K562 (cell line): ENCODE data around the gene DOCK7.

Experiments
- ZBTB1 ChIP-seq: sonication (generic); formaldehyde crosslinking; IDR thresholded peaks from 2 replicates; pipeline ENCODE4 v1.8.1; 2023; ENCODE audit warnings: missing genetic modification reagents, low read depth, mild to moderate bottlenecking, borderline replicate concordance
- ZNF140 ChIP-seq: fragments of 250-450 bp; sonication (Bioruptor Pico); IDR thresholded peaks from 2 replicates; pipeline ENCODE4 v1.8.0; 2021; ENCODE audit warnings: moderate library complexity, mild to moderate bottlenecking, inconsistent platforms
- ZNF639 ChIP-seq, 2 experiments: fragments of 200-800 bp in 1 of 2; sonication (Bioruptor generic) in 1 of 2; sonication (generic) in 1 of 2; formaldehyde crosslinking in 1 of 2; IDR thresholded peaks in 1 of 2; conservative IDR thresholded peaks in 1 of 2; 2 replicates each; pipeline versions ENCODE4 v1.5.0 to v1.6.1; 2016 to 2020; ENCODE audit warnings: missing compliant biosample characterization in 1 of 2, missing genetic modification characterization in 1 of 2, missing genetic modification reagents in 1 of 2
- TF ChIP-seq, protein P1 (sequence below), 3 experiments: IDR thresholded peaks in 2 of 3; conservative IDR thresholded peaks in 1 of 3; 2 replicates each; pipeline ENCODE4 v1.5.1; 2011 to 2012; ENCODE audit warnings: low read length in 3 of 3, mild to moderate bottlenecking in 3 of 3, control low read depth in 2 of 3, improper control_type of control experiment in 1 of 3, inconsistent platforms in 1 of 3, low read depth in 1 of 3, mixed read lengths in 1 of 3, moderate library complexity in 1 of 3; ENCODE audit not compliant: insufficient read depth in 2 of 3

DNA sequence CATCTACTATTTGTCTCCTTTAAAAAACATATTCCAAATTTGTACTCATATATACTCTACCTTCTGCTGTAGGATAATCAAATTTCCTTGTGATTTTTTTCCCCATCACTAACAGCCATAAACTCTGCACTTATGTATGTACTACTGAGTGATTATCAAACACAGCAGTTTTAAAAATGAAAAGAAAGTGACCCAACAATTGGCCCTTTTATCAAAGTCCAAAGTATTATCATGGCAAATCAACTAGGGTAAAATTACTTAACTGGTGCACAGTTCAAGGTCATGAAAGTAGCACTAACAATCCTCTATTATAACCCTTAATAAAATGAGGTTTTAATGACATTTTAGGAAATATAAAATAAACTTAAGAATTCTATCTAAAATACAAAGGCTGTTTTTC lies 79.3 kb downstream of the DOCK7 start:
- TF ChIP-seq ZNF639 (CRISPR knock-in tag; conservative IDR thresholded peaks at IDR 0.05 in 1 of 2, IDR thresholded peaks at IDR 0.05 in 1 of 2) (no peak), ZNF140 (CRISPR knock-in tag) (no peak), ZBTB1 (CRISPR knock-in tag) (no peak)
- TF ChIP-seq, protein P1, sequence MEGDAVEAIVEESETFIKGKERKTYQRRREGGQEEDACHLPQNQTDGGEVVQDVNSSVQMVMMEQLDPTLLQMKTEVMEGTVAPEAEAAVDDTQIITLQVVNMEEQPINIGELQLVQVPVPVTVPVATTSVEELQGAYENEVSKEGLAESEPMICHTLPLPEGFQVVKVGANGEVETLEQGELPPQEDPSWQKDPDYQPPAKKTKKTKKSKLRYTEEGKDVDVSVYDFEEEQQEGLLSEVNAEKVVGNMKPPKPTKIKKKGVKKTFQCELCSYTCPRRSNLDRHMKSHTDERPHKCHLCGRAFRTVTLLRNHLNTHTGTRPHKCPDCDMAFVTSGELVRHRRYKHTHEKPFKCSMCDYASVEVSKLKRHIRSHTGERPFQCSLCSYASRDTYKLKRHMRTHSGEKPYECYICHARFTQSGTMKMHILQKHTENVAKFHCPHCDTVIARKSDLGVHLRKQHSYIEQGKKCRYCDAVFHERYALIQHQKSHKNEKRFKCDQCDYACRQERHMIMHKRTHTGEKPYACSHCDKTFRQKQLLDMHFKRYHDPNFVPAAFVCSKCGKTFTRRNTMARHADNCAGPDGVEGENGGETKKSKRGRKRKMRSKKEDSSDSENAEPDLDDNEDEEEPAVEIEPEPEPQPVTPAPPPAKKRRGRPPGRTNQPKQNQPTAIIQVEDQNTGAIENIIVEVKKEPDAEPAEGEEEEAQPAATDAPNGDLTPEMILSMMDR (IDR thresholded peaks at IDR 0.05 in 2 of 3, conservative IDR thresholded peaks at IDR 0.05 in 1 of 3; ENCODE audit: insufficient read depth in 2 of 3, low read depth in 1 of 3, low read length in 3 of 3): no peak
